MCF 10A (cell line): Measurements from ENCODE around the gene SPATA31C1. TPM values are rescaled to one million over a fixed set of nuclear protein-coding genes. Genes with fewer than 3 reads are reported as not detected.

Source experiments
- BruUV-seq: library from RNA; stranded (reverse); fragments of 400-500 nt; replicated peaks from 2 replicates; lab custom pipeline; 2021; lab: Mats Ljungman, UMichigan
- CTCF ChIA-PET: fragments of 300-600 bp; sonication (Branson Sonifier 250); formaldehyde crosslinking; extraction: SDS; loops from one replicate; lab custom pipeline; 2021; ENCODE audit warnings: antibody characterized with exemption, inconsistent platforms; lab: Yijun Ruan, JAX
- POLR2A ChIA-PET: fragments of 300-600, 350-650 bp; sonication (Branson Sonifier 250); formaldehyde crosslinking; extraction: SDS; loops from one replicate; lab custom pipeline; 2020; ENCODE audit warnings: antibody characterized with exemption, inconsistent platforms; lab: Yijun Ruan, JAX
- DNase-seq: peaks from one replicate; pipeline ENCODE4 v3.0.0-alpha.2; 2018; ENCODE audit not compliant: unreplicated experiment
- H3K27ac Mint-ChIP-seq: one replicate; pipeline ENCODE4 v1.8.0; 2022; ENCODE audit warnings: mild to moderate bottlenecking, low read depth, mixed read lengths; ENCODE audit not compliant: unreplicated experiment
- H3K27me3 Mint-ChIP-seq: one replicate; pipeline ENCODE4 v1.8.0; 2022; ENCODE audit warnings: mixed read lengths; ENCODE audit not compliant: insufficient read depth, unreplicated experiment
- H3K36me3 Mint-ChIP-seq: one replicate; pipeline ENCODE4 v1.8.0; 2022; ENCODE audit warnings: mild to moderate bottlenecking, moderate library complexity, mixed read lengths; ENCODE audit not compliant: insufficient read depth, unreplicated experiment
- H3K4me1 Mint-ChIP-seq: one replicate; pipeline ENCODE4 v1.8.0; 2022; ENCODE audit warnings: mixed read lengths; ENCODE audit not compliant: insufficient read depth, unreplicated experiment
- H3K4me3 Mint-ChIP-seq: one replicate; pipeline ENCODE4 v1.8.0; 2022; ENCODE audit warnings: mild to moderate bottlenecking, moderate library complexity, mixed read lengths; ENCODE audit not compliant: unreplicated experiment
- H3K9me3 Mint-ChIP-seq: one replicate; pipeline ENCODE4 v1.8.0; 2022; ENCODE audit warnings: mixed read lengths; ENCODE audit not compliant: unreplicated experiment
- intact Hi-C: fragments of 100-400 bp; cut with micrococcal nuclease; formaldehyde crosslinking; loops from 2 replicates; pipeline ENCODE4 v1.14.1; 2022
- total RNA-seq: library from RNA; stranded (reverse); gene quantifications from 2 replicates; pipeline ENCODE4 v1.2.3, GENCODE V29; 2022
- TF ChIP-seq, protein P1 (sequence below): fragments of 200-600 bp; IDR thresholded peaks from one replicate; pipeline ENCODE4 v1.8.0; 2022; ENCODE audit warnings: antibody characterized with exemption, mild to moderate bottlenecking; ENCODE audit not compliant: unreplicated experiment

SPATA31C1 gene
- total RNA-seq, 1 experiment from 2014 or later, result not detected

DNA sequence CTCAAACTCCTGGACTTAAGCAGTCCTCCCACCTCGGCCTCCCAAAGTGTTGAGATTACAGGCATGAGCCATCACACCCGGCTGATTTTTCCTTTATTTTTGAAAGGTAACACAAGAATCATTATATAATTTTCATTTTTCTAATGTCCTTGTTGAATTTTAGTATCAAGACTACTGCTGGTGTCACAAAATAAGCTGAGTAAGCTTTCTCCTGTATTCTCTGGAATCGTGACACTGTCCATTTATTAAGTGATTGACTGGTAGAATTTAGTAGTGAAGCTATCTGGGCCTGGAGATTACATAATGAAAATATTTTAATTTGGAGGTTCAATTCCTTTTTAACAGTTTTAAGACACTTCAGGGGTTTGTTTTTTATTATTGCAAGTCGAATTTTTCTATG, 47.1 kb downstream of the SPATA31C1 start:
- no peaks in the 10 kb centered on the region for H3K27me3 Mint-ChIP-seq
- H3K36me3 Mint-ChIP-seq, result peaks cover 14% of the 10 kb centered on the region
- H3K27ac Mint-ChIP-seq, result no peak overlapping the region
- intact Hi-C loops, result no loop called here
- H3K9me3 Mint-ChIP-seq, result peaks cover 2% of the 10 kb centered on the region
- ChIA-PET POLR2A (interaction anchor here (2.1 kb wide), 1 partner anchor 10 kb away, joined by 9 read pairs; the partner anchor contains the start of gene CDK20), CTCF (interaction anchor here (1.2 to 1.7 kb wide), 2 partner anchors 13 to 15 kb away, joined by 3 to 8 read pairs; no protein-coding TSS in a partner anchor)
- BruUV-seq, result no TSS peak
- TF ChIP-seq, protein P1, sequence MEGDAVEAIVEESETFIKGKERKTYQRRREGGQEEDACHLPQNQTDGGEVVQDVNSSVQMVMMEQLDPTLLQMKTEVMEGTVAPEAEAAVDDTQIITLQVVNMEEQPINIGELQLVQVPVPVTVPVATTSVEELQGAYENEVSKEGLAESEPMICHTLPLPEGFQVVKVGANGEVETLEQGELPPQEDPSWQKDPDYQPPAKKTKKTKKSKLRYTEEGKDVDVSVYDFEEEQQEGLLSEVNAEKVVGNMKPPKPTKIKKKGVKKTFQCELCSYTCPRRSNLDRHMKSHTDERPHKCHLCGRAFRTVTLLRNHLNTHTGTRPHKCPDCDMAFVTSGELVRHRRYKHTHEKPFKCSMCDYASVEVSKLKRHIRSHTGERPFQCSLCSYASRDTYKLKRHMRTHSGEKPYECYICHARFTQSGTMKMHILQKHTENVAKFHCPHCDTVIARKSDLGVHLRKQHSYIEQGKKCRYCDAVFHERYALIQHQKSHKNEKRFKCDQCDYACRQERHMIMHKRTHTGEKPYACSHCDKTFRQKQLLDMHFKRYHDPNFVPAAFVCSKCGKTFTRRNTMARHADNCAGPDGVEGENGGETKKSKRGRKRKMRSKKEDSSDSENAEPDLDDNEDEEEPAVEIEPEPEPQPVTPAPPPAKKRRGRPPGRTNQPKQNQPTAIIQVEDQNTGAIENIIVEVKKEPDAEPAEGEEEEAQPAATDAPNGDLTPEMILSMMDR, result no peak
- DNase-seq, result no peak
- no peak overlapping the region for H3K4me3 Mint-ChIP-seq
- peaks cover 2% of the 10 kb centered on the region for H3K4me1 Mint-ChIP-seq

DNA sequence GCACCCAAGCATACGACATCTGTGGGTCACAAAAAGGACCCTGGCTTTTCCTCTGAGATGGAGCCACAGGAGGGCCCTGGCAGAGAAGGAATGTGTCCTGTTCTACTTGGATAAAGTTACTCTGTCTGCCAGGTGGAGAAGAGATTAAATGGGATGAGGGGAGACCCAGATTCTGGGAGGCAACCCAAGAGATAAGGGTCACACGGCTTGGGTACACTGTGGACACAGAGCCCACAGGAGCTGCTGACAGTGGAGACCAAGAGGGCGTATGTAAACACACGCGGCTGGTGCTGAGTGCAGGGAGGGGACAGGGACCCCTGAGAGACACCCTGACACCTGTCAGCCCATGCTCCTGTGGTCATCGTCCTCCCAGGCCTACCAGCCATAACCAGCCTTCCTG, 50.4 kb downstream of the SPATA31C1 start:
- no TSS peak for BruUV-seq
- no peak for DNase-seq
- H3K27me3 Mint-ChIP-seq, result no peaks in the 10 kb centered on the region
- TF ChIP-seq, protein P1, result no peak
- CTCF ChIA-PET, result no interaction called here
- peaks cover 26% of the 10 kb centered on the region for H3K36me3 Mint-ChIP-seq
- intact Hi-C loops, result no loop called here
- no peaks in the 10 kb centered on the region for H3K9me3 Mint-ChIP-seq
- peaks cover 7% of the 10 kb centered on the region for H3K4me1 Mint-ChIP-seq
- H3K4me3 Mint-ChIP-seq, result no peak overlapping the region
- no peak overlapping the region for H3K27ac Mint-ChIP-seq
- POLR2A ChIA-PET, result no interaction called here

DNA sequence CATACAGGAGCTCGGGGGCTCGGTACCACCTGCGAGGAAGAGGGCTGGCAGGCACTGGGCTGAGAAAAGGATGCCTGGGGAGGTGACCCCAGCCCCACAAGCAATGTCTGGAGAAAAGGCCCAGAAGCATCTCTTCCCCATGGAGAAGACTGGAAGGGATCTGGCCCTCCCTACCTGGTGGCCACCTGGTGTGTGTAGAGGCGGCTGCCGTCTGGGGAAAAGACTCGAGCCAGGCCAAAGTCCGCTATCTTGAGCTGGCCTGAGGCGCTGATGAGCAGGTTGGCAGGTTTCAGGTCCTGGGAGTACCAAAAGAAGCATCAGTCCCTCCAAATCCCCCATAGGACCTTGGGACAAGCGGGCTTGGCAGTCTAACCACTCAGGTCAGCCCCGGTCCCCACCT, 52.8 kb downstream of the SPATA31C1 start:
- intact Hi-C loops, result no loop called here
- Mint-ChIP-seq H3K4me3 (no peak overlapping the region), H3K27me3 (no peaks in the 10 kb centered on the region), H3K36me3 (peaks cover 26% of the 10 kb centered on the region), H3K9me3 (no peaks in the 10 kb centered on the region), H3K27ac (no peak overlapping the region), H3K4me1 (peaks cover 14% of the 10 kb centered on the region)
- no peak for DNase-seq
- no TSS peak for BruUV-seq
- TF ChIP-seq, protein P1, result no peak
- ChIA-PET CTCF (no interaction called here), POLR2A (no interaction called here)

- ChIA-PET CTCF (no interaction called here), POLR2A (interaction anchor here (0.6 to 2.5 kb wide), 4 partner anchors 12 to 520 kb away, joined by 3 to 18 read pairs (median 3); no protein-coding TSS in a partner anchor)
- Mint-ChIP-seq H3K36me3 (peaks cover 12% of the 10 kb centered on the region), H3K9me3 (no peaks in the 10 kb centered on the region), H3K4me1 (peaks cover 14% of the 10 kb centered on the region), H3K27ac (no peak overlapping the region), H3K4me3 (peak overlapping the region; percentile 88), H3K27me3 (no peaks in the 10 kb centered on the region)
- DNase-seq, result no peak
- no TSS peak for BruUV-seq
- TF ChIP-seq, protein P1, result no peak
- intact Hi-C loops, result no loop called here
These were observed 55.4 kb downstream of the SPATA31C1 start for GRCh38 chr9:87973122-87973521.

Other genes with a start within 250 kb of the SPATA31C1 start
- gene CTSL, start 191.8 kb upstream of the SPATA31C1 start, total RNA-seq, result 84.2 and 141 TPM in 2 replicates
- not detected in 2 replicates for gene SPATA31E1, start 35.1 kb upstream of the SPATA31C1 start, total RNA-seq
- 9.6 and 12.6 TPM in 2 replicates for gene CDK20, start 56.6 kb downstream of the SPATA31C1 start, total RNA-seq
- not detected in 2 replicates for gene SPATA31C2, start 220.5 kb downstream of the SPATA31C1 start, total RNA-seq